ENCODE results near the gene TMEM236. TPM values are rescaled to one million over a fixed set of nuclear protein-coding genes. Genes with fewer than 3 reads are reported as not detected.

TMEM236 gene
- total RNA-seq (2022; extraction: Qiagen RNA extraction; ENCODE audit: low read depth) = 0.05 to 0.12 TPM (median 0.07 TPM) in 5 replicates

GRCh38 chr10:17751781-17752445, at the start of gene TMEM236:
Gene TMEM236 (plus strand): TSS chr10:17752201. CDS start chr10:17752296, 95 bp downstream.

GRCh38 chr10:17808971-17809841, 57.2 kb downstream of the TMEM236 start, which contains the start of gene MRC1:
Gene MRC1 (plus strand): TSS chr10:17809348. CDS start chr10:17809466, 118 bp downstream.

Other genes with a start within 250 kb of the TMEM236 start
- gene HACD1, start 134.8 kb upstream of the TMEM236 start, total RNA-seq (2022; extraction: Qiagen RNA extraction; ENCODE audit: low read depth) = 36.3 to 63.0 TPM (median 57.3 TPM) in 5 replicates
- 24.6 to 30.8 TPM (median 26.5 TPM) in 5 replicates for gene STAM, start 108.0 kb upstream of the TMEM236 start, total RNA-seq (2022; extraction: Qiagen RNA extraction; ENCODE audit: low read depth)
- 0.02 to 0.03 TPM (median 0.02 TPM) in 4 of 5 replicates, not detected in the other for gene MRC1, start 57.1 kb downstream of the TMEM236 start, total RNA-seq (2022; extraction: Qiagen RNA extraction; ENCODE audit: low read depth)
- gene SLC39A12, start 199.7 kb downstream of the TMEM236 start, total RNA-seq (2022; extraction: Qiagen RNA extraction; ENCODE audit: low read depth) = not detected in 5 replicates

All from A549 treated with CpdA at 1 μM for 4 hours (cell line).